Activated CD4-positive, alpha-beta memory T cell treated with anti-CD3 and anti-CD28 coated beads, Interleukin-2, amount 10 ng/mL, durations not matched to agents 7 days and 5 days (primary cell): Measurements from ENCODE around the gene GUCD1. TPM values are rescaled to one million over a fixed set of nuclear protein-coding genes. Genes with fewer than 3 reads are reported as not detected.

Source experiments
- CTCF ChIA-PET: fragments of 350-600 bp; sonication (Branson Sonifier 250); formaldehyde crosslinking; loops from one replicate; lab custom pipeline; 2021; ENCODE audit warnings: antibody characterized with exemption, inconsistent platforms; lab: Charles Lee
- POLR2A ChIA-PET: fragments of 350-600 bp; sonication (Branson Sonifier 250); formaldehyde crosslinking; loops from one replicate; lab custom pipeline; 2021; ENCODE audit warnings: antibody characterized with exemption; lab: Charles Lee
- DNase-seq: peaks from one replicate; pipeline ENCODE4 v3.0.0-alpha.2; 2020
- H3K27ac Mint-ChIP-seq: one replicate; pipeline ENCODE4 v1.8.0; 2021; ENCODE audit warnings: mild to moderate bottlenecking, mixed read lengths
- H3K27me3 Mint-ChIP-seq: one replicate; pipeline ENCODE4 v1.8.0; 2021; ENCODE audit warnings: mixed read lengths
- H3K36me3 Mint-ChIP-seq: one replicate; pipeline ENCODE4 v1.8.0; 2021; ENCODE audit warnings: low read depth, mixed read lengths
- H3K4me1 Mint-ChIP-seq: one replicate; pipeline ENCODE4 v1.8.0; 2021; ENCODE audit warnings: mixed read lengths
- H3K4me3 Mint-ChIP-seq: one replicate; pipeline ENCODE4 v1.8.0; 2021; ENCODE audit warnings: mild to moderate bottlenecking, mixed read lengths
- H3K9me3 Mint-ChIP-seq: one replicate; pipeline ENCODE4 v1.8.0; 2021; ENCODE audit warnings: mixed read lengths
- total RNA-seq, 2 experiments: library from RNA; stranded (reverse); gene quantifications; one replicate each; pipeline ENCODE4 v1.2.3, GENCODE V29; 2021

The GUCD1 gene
- total RNA-seq, 2 experiments from 2014 or later = 115 to 118 TPM

GRCh38 chr22:24587251-24587650 is 32.3 kb upstream of the GUCD1 start:
- no peaks in the 10 kb centered on the region for H3K36me3 Mint-ChIP-seq
- no peak for DNase-seq
- ChIA-PET CTCF (no interaction called here), POLR2A (interaction anchor here (1.2 kb wide), 1 partner anchor 32 kb away, joined by 7 read pairs; the partner anchor contains the start of gene GUCD1)
- no peak overlapping the region for H3K4me3 Mint-ChIP-seq
- peaks cover 2% of the 10 kb centered on the region for H3K27me3 Mint-ChIP-seq
- no peak overlapping the region for H3K27ac Mint-ChIP-seq
- H3K9me3 Mint-ChIP-seq = no peaks in the 10 kb centered on the region
- peaks cover 3% of the 10 kb centered on the region for H3K4me1 Mint-ChIP-seq

- no peak overlapping the region for H3K27ac Mint-ChIP-seq
- H3K4me1 Mint-ChIP-seq = no peaks in the 10 kb centered on the region
- H3K9me3 Mint-ChIP-seq = no peaks in the 10 kb centered on the region
- POLR2A ChIA-PET = no interaction called here
- H3K36me3 Mint-ChIP-seq = no peaks in the 10 kb centered on the region
- no peak overlapping the region for H3K4me3 Mint-ChIP-seq
- H3K27me3 Mint-ChIP-seq = no peaks in the 10 kb centered on the region
- CTCF ChIA-PET = no interaction called here
- DNase-seq = no peak
Observed at GRCh38 chr22:24585927-24586546, 31.1 kb upstream of the GUCD1 start.

GRCh38 chr22:24585461-24585860 is 30.5 kb upstream of the GUCD1 start:
- ChIA-PET POLR2A (no interaction called here), CTCF (no interaction called here)
- no peak overlapping the region for H3K27ac Mint-ChIP-seq
- H3K4me1 Mint-ChIP-seq = no peaks in the 10 kb centered on the region
- no peak overlapping the region for H3K4me3 Mint-ChIP-seq
- H3K27me3 Mint-ChIP-seq = no peaks in the 10 kb centered on the region
- DNase-seq = no peak
- H3K36me3 Mint-ChIP-seq = no peaks in the 10 kb centered on the region
- H3K9me3 Mint-ChIP-seq = no peaks in the 10 kb centered on the region

GRCh38 chr22:24584871-24585411 is 30.0 kb upstream of the GUCD1 start:
- Mint-ChIP-seq H3K4me1 (no peaks in the 10 kb centered on the region), H3K27ac (no peak overlapping the region), H3K9me3 (no peaks in the 10 kb centered on the region), H3K27me3 (no peaks in the 10 kb centered on the region), H3K4me3 (no peak overlapping the region), H3K36me3 (no peaks in the 10 kb centered on the region)
- DNase-seq = no peak
- ChIA-PET POLR2A (interaction anchor here (1.9 kb wide), 1 partner anchor 12 kb away, joined by 6 read pairs; no protein-coding TSS in a partner anchor), CTCF (interaction anchor here (0.5 kb wide), 1 partner anchor 57 kb away, joined by 5 read pairs; no protein-coding TSS in a partner anchor)

GRCh38 chr22:24584166-24584790 is 29.3 kb upstream of the GUCD1 start:
- H3K4me1 Mint-ChIP-seq = no peaks in the 10 kb centered on the region
- no peaks in the 10 kb centered on the region for H3K36me3 Mint-ChIP-seq
- ChIA-PET POLR2A (interaction anchor here (0.9 to 1.9 kb wide), 2 partner anchors 12 to 30 kb away, joined by 4 to 6 read pairs; no protein-coding TSS in a partner anchor), CTCF (interaction anchor here (0.6 kb wide), 2 partner anchors 14 to 29 kb away, joined by 3 read pairs; no protein-coding TSS in a partner anchor)
- no peak for DNase-seq
- H3K9me3 Mint-ChIP-seq = no peaks in the 10 kb centered on the region
- H3K27me3 Mint-ChIP-seq = no peaks in the 10 kb centered on the region
- H3K27ac Mint-ChIP-seq = no peak overlapping the region
- H3K4me3 Mint-ChIP-seq = no peak overlapping the region

GRCh38 chr22:24583221-24584165 is 28.6 kb upstream of the GUCD1 start:
- ChIA-PET POLR2A (interaction anchor here (0.9 to 1.9 kb wide), 2 partner anchors 11 to 29 kb away, joined by 4 to 6 read pairs; no protein-coding TSS in a partner anchor), CTCF (interaction anchor here (0.6 kb wide), 2 partner anchors 15 to 28 kb away, joined by 3 read pairs; no protein-coding TSS in a partner anchor)
- Mint-ChIP-seq H3K4me3 (no peak overlapping the region), H3K36me3 (peaks cover 1% of the 10 kb centered on the region), H3K9me3 (no peaks in the 10 kb centered on the region), H3K4me1 (no peaks in the 10 kb centered on the region), H3K27me3 (no peaks in the 10 kb centered on the region), H3K27ac (no peak overlapping the region)
- DNase-seq = no peak

GRCh38 chr22:24582056-24582814 is 27.3 kb upstream of the GUCD1 start:
- POLR2A ChIA-PET = no interaction called here
- no peak for DNase-seq
- Mint-ChIP-seq H3K9me3 (no peaks in the 10 kb centered on the region), H3K27ac (no peak overlapping the region), H3K36me3 (peaks cover 7% of the 10 kb centered on the region), H3K4me1 (no peaks in the 10 kb centered on the region), H3K4me3 (no peak overlapping the region), H3K27me3 (no peaks in the 10 kb centered on the region)
- CTCF ChIA-PET = no interaction called here

GRCh38 chr22:24580276-24580675 is 25.3 kb upstream of the GUCD1 start:
- Mint-ChIP-seq H3K9me3 (no peaks in the 10 kb centered on the region), H3K36me3 (peaks cover 13% of the 10 kb centered on the region), H3K27me3 (no peaks in the 10 kb centered on the region), H3K4me1 (no peaks in the 10 kb centered on the region), H3K4me3 (no peak overlapping the region), H3K27ac (no peak overlapping the region)
- no peak for DNase-seq
- CTCF ChIA-PET = no interaction called here
- POLR2A ChIA-PET = no interaction called here

GRCh38 chr22:24579258-24579601 is 24.3 kb upstream of the GUCD1 start:
- peaks cover 23% of the 10 kb centered on the region for H3K36me3 Mint-ChIP-seq

GRCh38 chr22:24578355-24579257 is 23.7 kb upstream of the GUCD1 start:
- no peak for DNase-seq
- Mint-ChIP-seq H3K4me3 (no peak overlapping the region), H3K36me3 (peaks cover 26% of the 10 kb centered on the region), H3K27me3 (no peaks in the 10 kb centered on the region), H3K4me1 (no peaks in the 10 kb centered on the region), H3K9me3 (no peaks in the 10 kb centered on the region), H3K27ac (no peak overlapping the region)
- ChIA-PET POLR2A (no interaction called here), CTCF (no interaction called here)

More at GRCh38 chr22:24579258-24579601, 24.3 kb upstream of the GUCD1 start:
- H3K27ac Mint-ChIP-seq = no peak overlapping the region
- DNase-seq = no peak
- no peaks in the 10 kb centered on the region for H3K27me3 Mint-ChIP-seq
- H3K4me1 Mint-ChIP-seq = no peaks in the 10 kb centered on the region
- no peaks in the 10 kb centered on the region for H3K9me3 Mint-ChIP-seq
- POLR2A ChIA-PET = no interaction called here
- no peak overlapping the region for H3K4me3 Mint-ChIP-seq
- CTCF ChIA-PET = no interaction called here

- no peak for DNase-seq
- ChIA-PET CTCF (no interaction called here), POLR2A (interaction anchor here (0.8 kb wide), 1 partner anchor 28 kb away, joined by 3 read pairs; no protein-coding TSS in a partner anchor)
- H3K36me3 Mint-ChIP-seq = peaks cover 40% of the 10 kb centered on the region
- no peaks in the 10 kb centered on the region for H3K9me3 Mint-ChIP-seq
- no peaks in the 10 kb centered on the region for H3K4me1 Mint-ChIP-seq
- no peak overlapping the region for H3K4me3 Mint-ChIP-seq
- H3K27me3 Mint-ChIP-seq = no peaks in the 10 kb centered on the region
- H3K27ac Mint-ChIP-seq = no peak overlapping the region
Observed at GRCh38 chr22:24576778-24577177, 21.8 kb upstream of the GUCD1 start.
